Tibial nerve (tissue), 4 donors: ENCODE data around the gene SH3GL1. TPM values are rescaled to one million over a fixed set of nuclear protein-coding genes. Genes with fewer than 3 reads are reported as not detected.

Experiments used
- DNase-seq, 2 donors: peaks; one replicate each; pipeline ENCODE4 v3.0.0-alpha.2; 2019; ENCODE audit warnings: low spot score in 2 of 2
- H3K27ac ChIP-seq, 4 donors: fragments of 200-600 bp; sonication (generic) in 3 of 4; one replicate each; pipeline ENCODE4 v1.5.1; 2017 to 2019; ENCODE audit warnings: mild to moderate bottlenecking in 1 of 4
- H3K27me3 ChIP-seq, 2 donors: fragments of 200-600 bp; sonication (generic) in 1 of 2; one replicate each; pipeline versions ENCODE4 v1.5.1 to v1.6.0; 2017 to 2019
- H3K36me3 ChIP-seq, 3 donors: fragments of 200-600 bp; sonication (generic); one replicate each; pipeline ENCODE4 v1.5.1; 2018 to 2019
- H3K4me1 ChIP-seq, 4 donors: fragments of 200-600 bp; sonication (generic) in 3 of 4; one replicate each; pipeline ENCODE4 v1.5.1; 2017 to 2019
- H3K4me3 ChIP-seq, 4 donors: fragments of 200-600 bp; sonication (generic) in 3 of 4; one replicate each; pipeline ENCODE4 v1.5.1; 2017 to 2019; ENCODE audit warnings: mild to moderate bottlenecking in 1 of 4, moderate library complexity in 1 of 4
- H3K9me3 ChIP-seq, 4 donors: fragments of 200-600 bp; sonication (generic) in 3 of 4; one replicate each; pipeline ENCODE4 v1.5.1; 2017 to 2019
- CTCF ChIP-seq, 5 experiments: fragments of 200-600 bp in 3 of 5; fragments of 450-650 bp in 2 of 5; sonication (generic) in 3 of 5; IDR thresholded peaks; one replicate each; pipeline ENCODE4 v1.5.1; 2016 to 2019; ENCODE audit warnings: antibody characterized with exemption in 5 of 5, mild to moderate bottlenecking in 3 of 5, moderate library complexity in 2 of 5
- EP300 ChIP-seq, 2 donors: sonication (generic); formaldehyde crosslinking; IDR thresholded peaks; one replicate each; pipeline ENCODE4 v1.6.1; 2017; ENCODE audit warnings: antibody characterized with exemption in 2 of 2, mild to moderate bottlenecking in 1 of 2
- POLR2A ChIP-seq, 2 donors: fragments of 450-650 bp; IDR thresholded peaks; one replicate each; pipeline ENCODE4 v1.6.1; 2017; ENCODE audit warnings: antibody characterized with exemption in 2 of 2, mild to moderate bottlenecking in 2 of 2, moderate library complexity in 2 of 2
- WGBS, 2 donors: methylation state at CpG; one replicate each; pipeline ENCODE4 v1.1.5; 2018; 5-methylcytosine and 5-hydroxymethylcytosine counted together
- total RNA-seq, 4 donors: library from RNA; depleted of rRNA; stranded (reverse); fragments of >200 nt; gene quantifications; one replicate each; pipeline ENCODE4 v1.1.0, GENCODE V29; 2016

The SH3GL1 gene
- total RNA-seq, 4 donors from 2014 or later: 35.0 to 64.8 (median 52.9) TPM

DNA sequence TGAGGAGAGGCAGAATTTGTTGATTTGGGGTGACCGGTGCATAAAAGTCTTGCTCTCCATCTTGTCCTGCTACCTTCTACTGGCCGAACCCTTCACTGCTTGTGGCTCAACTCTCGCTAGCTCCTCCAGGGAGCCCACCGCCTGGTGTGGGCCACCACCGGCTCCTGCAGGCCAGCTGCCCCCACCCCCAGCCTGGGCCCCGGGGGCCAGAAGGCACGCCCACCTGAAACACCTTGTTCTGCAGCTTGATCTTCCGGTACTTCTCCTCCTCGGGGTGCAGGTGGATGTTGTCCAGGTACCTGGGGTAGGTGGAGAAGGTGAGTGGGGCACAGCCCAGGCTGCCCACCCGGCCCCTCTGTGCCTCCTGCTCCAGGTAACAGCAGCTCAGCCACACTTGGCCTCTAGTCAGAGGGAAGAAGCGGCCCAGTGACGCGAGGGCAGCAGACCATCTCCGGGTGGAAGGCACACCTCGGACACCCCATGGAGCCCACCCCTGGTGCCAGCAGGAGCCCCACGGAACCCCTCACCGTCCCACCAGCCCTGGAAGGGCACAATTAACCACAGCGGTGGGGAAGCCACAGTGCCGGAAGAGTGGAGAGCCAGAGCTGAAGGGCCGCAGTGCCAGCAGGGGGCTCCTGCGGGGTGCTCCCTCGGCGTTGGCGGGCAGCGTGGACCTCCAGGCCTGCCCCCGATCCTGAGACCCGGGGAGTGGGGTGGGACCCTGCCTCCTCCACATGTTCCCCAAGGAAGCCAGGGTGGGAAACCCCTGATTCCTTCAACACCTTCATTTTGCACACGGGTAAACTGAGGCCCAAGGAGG, 47.2 kb upstream of the SH3GL1 start:
- Histone ChIP-seq H3K4me3 (no peak overlapping the region), H3K27ac (no peak overlapping the region), H3K9me3 (no peaks in the 10 kb centered on the region), H3K4me1 (no peaks in the 10 kb centered on the region), H3K27me3 (no peaks in the 10 kb centered on the region), H3K36me3 (peaks cover 5 to 93% (median 20%) of the 10 kb centered on the region in 3 donors)
- WGBS, 2 donors: 83 to 87% methylated on average over 26 to 27 of the region's 28 CpGs
- DNase-seq: no peak
- TF ChIP-seq EP300 (IDR thresholded peaks at IDR 0.05) (no peak), CTCF (IDR thresholded peaks at IDR 0.05) (no peak)

DNA sequence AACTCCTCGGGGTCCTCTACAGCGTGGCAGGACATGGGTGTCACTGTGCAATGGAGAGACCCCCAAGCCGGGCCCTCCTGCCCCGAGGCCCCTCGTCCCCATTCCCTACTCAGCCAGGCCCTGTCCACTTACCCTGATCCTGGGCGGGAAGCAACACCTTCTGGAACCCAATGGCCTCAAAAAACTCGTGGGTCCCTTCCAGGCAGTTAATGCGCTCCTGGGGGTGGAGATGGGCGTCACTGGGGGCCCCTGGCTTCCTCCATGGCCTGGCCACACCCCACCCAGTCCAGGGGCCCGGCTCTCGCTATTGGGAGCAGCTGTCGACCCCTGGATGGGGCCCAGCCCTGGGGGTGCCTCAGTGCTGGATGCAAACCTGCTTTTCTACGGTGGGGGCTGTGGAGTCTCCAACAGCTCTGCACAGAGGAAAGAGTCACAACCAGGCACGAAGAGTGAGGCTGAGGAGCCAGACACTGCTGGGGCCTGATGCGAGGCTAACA, 46.4 kb upstream of the SH3GL1 start:
- no peaks in the 10 kb centered on the region for H3K9me3 ChIP-seq
- no peak for DNase-seq
- 76 to 79% methylated on average over 8 to 13 of the region's 15 CpGs for WGBS, 2 donors
- H3K36me3 ChIP-seq: peaks cover 5 to 86% (median 20%) of the 10 kb centered on the region in 3 donors
- H3K4me1 ChIP-seq: no peaks in the 10 kb centered on the region
- TF ChIP-seq POLR2A (IDR thresholded peaks at IDR 0.05) (no peak), CTCF (IDR thresholded peaks at IDR 0.05) (no peak), EP300 (IDR thresholded peaks at IDR 0.05) (no peak)
- H3K27ac ChIP-seq: no peak overlapping the region
- H3K4me3 ChIP-seq: no peak overlapping the region
- no peaks in the 10 kb centered on the region for H3K27me3 ChIP-seq

DNA sequence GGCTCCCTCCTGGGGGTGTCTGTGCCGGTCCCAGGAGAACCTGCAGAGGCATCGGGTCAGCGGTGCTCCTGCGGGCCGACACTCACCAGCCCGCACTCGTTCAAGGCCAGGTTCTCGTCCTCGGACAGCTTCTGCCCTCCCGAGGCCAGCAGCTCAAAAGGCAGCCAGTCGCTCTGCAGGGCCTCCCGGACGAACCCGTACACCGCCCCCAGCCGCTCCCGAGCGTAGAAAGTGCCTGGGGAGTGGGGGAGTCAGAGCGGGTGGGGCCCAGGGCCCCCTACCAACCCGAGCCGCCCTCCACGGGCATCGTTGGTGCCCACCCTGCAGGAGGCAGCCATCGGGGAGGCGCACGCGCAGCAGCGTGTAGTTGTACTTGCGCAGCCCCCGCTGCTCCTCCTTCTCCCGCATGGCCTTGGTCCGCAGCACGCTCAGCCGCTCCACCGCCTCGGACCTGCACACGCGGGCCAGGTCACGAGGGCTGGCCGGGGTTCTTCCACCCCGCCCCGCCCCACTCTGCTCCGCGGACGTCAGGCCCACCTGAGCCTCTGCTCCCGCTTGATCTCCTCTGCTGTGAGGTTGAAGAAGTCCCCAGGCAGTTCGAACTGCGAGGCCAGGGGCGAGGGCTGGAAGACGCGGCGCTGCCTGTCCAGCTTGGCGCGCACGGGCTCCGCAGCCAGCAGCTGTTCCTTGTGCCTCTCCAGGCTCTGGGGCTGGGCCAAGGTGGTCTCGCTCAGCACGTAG, 45.8 kb upstream of the SH3GL1 start:
- H3K4me3 ChIP-seq: no peak overlapping the region
- peaks cover 5 to 79% (median 20%) of the 10 kb centered on the region in 3 donors for H3K36me3 ChIP-seq
- DNase-seq: no peak
- H3K27me3 ChIP-seq: no peaks in the 10 kb centered on the region
- no peaks in the 10 kb centered on the region for H3K9me3 ChIP-seq
- TF ChIP-seq EP300 (IDR thresholded peaks at IDR 0.05): no peak
- TF ChIP-seq POLR2A (IDR thresholded peaks at IDR 0.05): no peak
- TF ChIP-seq CTCF (IDR thresholded peaks at IDR 0.05): no peak
- no peaks in the 10 kb centered on the region for H3K4me1 ChIP-seq
- 89 to 90% methylated on average over 54 to 58 of the region's 58 CpGs for WGBS, 2 donors
- no peak overlapping the region for H3K27ac ChIP-seq

DNA sequence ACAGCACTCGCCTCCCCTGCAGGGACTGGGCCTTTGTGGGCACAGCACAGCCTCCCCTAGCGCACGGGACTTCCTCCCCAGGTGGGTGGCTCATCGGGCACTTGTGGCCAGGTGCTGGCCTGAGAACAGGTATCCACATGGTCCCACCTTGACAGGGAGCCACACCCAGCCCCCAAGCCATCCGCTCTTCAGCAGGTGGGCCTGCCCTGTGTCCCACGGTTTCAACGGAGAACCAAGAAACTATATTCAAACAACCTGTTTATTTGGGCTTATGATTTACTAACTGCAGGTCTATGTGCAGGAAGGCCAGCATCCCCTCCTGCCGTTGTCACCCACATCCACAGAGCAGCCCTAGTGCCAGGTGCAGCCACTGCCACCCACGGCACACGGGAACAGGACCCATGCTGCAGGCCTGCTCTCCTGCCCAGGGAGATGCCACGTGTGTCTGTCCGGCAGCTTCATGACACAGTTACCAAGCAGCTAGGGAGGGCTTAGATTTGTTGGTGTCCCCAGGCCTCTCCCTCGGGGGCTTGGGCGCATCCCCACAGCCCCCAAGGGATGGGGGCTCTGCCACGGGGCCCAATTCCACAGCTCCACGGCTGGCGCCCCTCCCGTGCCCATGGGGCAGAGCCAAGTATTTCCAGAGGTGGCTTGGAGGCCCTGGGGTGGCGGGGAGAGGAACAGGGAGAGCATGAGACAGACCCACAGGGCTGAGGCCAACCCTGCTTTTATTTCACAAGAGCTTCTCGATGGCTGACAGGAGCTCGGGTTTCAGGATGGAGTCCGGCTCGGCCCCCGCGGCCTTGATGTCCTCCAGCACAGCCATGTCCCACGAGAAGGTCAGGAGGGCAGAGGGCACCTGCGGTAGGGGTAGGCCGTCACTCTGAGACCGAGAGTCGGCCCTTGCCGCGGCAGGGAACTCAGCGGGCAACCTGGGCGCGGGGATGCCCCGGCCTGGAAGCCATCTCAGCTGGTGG, 44.7 kb upstream of the SH3GL1 start:
- TF ChIP-seq POLR2A (IDR thresholded peaks at IDR 0.05): no peak
- H3K4me3 ChIP-seq: no peak overlapping the region
- no peak for DNase-seq
- H3K4me1 ChIP-seq: no peaks in the 10 kb centered on the region
- WGBS, 2 donors: 72 to 81% methylated on average over 25 to 27 of the region's 36 CpGs
- no peak overlapping the region for H3K27ac ChIP-seq
- no peaks in the 10 kb centered on the region for H3K27me3 ChIP-seq
- no peaks in the 10 kb centered on the region for H3K9me3 ChIP-seq
- H3K36me3 ChIP-seq: peaks cover 5 to 74% (median 20%) of the 10 kb centered on the region in 3 donors
